ENCODE measurements around the gene ZNF492.

DNA sequence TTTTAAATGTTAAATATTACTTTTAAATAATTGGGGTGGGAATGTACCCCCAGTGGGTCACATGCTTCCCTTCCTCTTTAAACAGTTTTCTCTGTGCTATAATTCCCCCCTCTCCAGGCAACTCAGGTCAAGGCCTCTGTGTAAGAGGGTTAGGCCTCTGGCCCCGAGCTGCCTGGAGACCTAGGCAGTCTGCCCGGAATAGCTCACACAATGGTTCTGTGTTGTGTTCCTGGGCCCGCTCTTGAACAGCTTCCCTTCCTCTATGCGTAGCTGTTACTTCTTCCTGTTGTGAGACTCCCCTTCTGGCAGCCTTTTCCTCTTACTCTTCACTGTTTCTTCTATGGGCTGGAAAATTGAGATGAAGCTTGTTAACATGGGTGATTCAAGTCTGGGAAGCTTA, 14.8 kb upstream of the ZNF492 start:
- TF ChIP-seq EZH2 (IDR thresholded peaks at IDR 0.05) (no peak), POLR2AphosphoS5 (IDR thresholded peaks at IDR 0.05; ENCODE audit: borderline replicate concordance, low read depth, low read length) (no peak), FOXP2 (optimal IDR thresholded peaks at IDR 0.05; ENCODE audit: control extremely low read depth, extremely low read length, insufficient read depth) (no peak)

Measured in SK-N-MC (cell line).